Activated CD4-positive, alpha-beta T cell treated with anti-CD3 and anti-CD28 coated beads, Interleukin-10, Interleukin-2, amounts not matched to agents 100 ng/mL and 50 ng/mL, durations not matched to agents 16 hours and 8 hours (primary cell): ENCODE data around the gene RUNX1.
A peak's percentile ranks its signal among the peaks of the same experiment; 100 is the strongest.

Source experiments
- DNase-seq: peaks from one replicate; pipeline ENCODE4 v3.0.0-alpha.2; 2020

RUNX1 gene

GRCh38 chr21:34990842-34991241 lies 58.3 kb downstream of the RUNX1 start:
- no peak for DNase-seq

- DNase-seq = peak; percentile 92
These were observed 59.6 kb downstream of the RUNX1 start for GRCh38 chr21:34989337-34990151.

GRCh38 chr21:34988625-34989024 lies 60.5 kb downstream of the RUNX1 start:
- DNase-seq = no peak

GRCh38 chr21:34988139-34988538 lies 61.0 kb downstream of the RUNX1 start:
- DNase-seq = no peak

- DNase-seq = no peak
These were observed 61.5 kb downstream of the RUNX1 start for GRCh38 chr21:34987501-34988072.

- peak; percentile 93 for DNase-seq
These were observed 62.3 kb downstream of the RUNX1 start for GRCh38 chr21:34986561-34987500.

- no peak for DNase-seq
These were observed 64.6 kb downstream of the RUNX1 start for GRCh38 chr21:34984356-34985058.

- peak; percentile 84 for DNase-seq
These were observed 65.4 kb downstream of the RUNX1 start for GRCh38 chr21:34983680-34984086.

- DNase-seq = no peak
These were observed 67.3 kb downstream of the RUNX1 start for GRCh38 chr21:34981791-34982190.

GRCh38 chr21:34980423-34981115 lies 68.5 kb downstream of the RUNX1 start:
- DNase-seq = no peak

- DNase-seq = no peak
These were observed 69.7 kb downstream of the RUNX1 start for GRCh38 chr21:34979383-34979782.

GRCh38 chr21:34977333-34977732 lies 71.8 kb downstream of the RUNX1 start:
- no peak for DNase-seq

- DNase-seq = peak; percentile 79
These were observed 74.7 kb downstream of the RUNX1 start for GRCh38 chr21:34974162-34974981.

- DNase-seq = no peak
These were observed 75.4 kb downstream of the RUNX1 start for GRCh38 chr21:34973685-34974084.

GRCh38 chr21:34971656-34972055 lies 77.4 kb downstream of the RUNX1 start:
- no peak for DNase-seq

- no peak for DNase-seq
These were observed 78.5 kb downstream of the RUNX1 start for GRCh38 chr21:34970566-34970965.

GRCh38 chr21:34970167-34970500 lies 79.0 kb downstream of the RUNX1 start:
- no peak for DNase-seq

- DNase-seq = no peak
These were observed 79.5 kb downstream of the RUNX1 start for GRCh38 chr21:34969423-34970166.

GRCh38 chr21:34968414-34969333 lies 80.4 kb downstream of the RUNX1 start:
- DNase-seq = peak; percentile 87
